ENCODE measurements around the gene RTKN2.

- TF ChIP-seq CTCF (IDR thresholded peaks at IDR 0.05 in 2 of 3, conservative IDR thresholded peaks at IDR 0.05 in 1 of 3; ENCODE audit: control insufficient read depth in 2 of 3, extremely low read depth in 1 of 3, insufficient read depth in 1 of 3, low read depth in 3 of 3, low read length in 3 of 3), result no peak
- no peak for TF ChIP-seq EZH2 (IDR thresholded peaks at IDR 0.05; ENCODE audit: borderline replicate concordance, control insufficient read depth, low read depth, low read length)
These were observed 109.3 kb downstream of the RTKN2 start for GRCh38 chr10:62159351-62159750.
